Measurements from ENCODE around the gene SLC30A9. TPM values are rescaled to one million over a fixed set of nuclear protein-coding genes. Genes with fewer than 3 reads are reported as not detected.

Gene SLC30A9
- polyA plus RNA-seq, 2 of the 4 experiments (the other 2 are of a cell fraction), result 28.7 to 57.6 TPM

DNA sequence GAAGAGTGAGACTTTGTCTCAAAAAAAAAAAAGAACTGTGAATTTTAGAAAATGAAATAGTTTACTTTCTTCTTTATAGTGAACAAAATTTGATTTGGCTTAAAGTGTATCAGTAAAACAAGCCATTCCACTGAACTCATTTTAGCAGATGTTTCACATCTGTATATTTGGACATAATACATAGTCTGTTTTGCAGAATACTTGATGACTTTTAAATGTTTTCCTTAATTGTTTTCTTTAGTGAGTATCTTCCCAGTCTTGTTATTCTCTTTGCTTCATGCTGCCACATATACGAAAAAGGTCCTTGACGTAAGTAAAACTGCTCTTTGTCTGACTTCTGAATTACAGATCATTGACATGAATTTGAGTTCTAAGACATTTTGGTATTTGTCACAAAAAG lies 46.8 kb upstream of the SLC30A9 start:
- DNase-seq (ENCODE audit: low read depth in 1 of 2, low spot score in 1 of 2) (no peak), ATAC-seq (no peak), FAIRE-seq (no peak)
- Histone ChIP-seq H3K9me3 (no peaks in the 10 kb centered on the region), H3K4me2 (no peak overlapping the region), H3K4me3 (no peak overlapping the region), H3K27ac (no peak overlapping the region), H3K4me1 (peaks cover 6% of the 10 kb centered on the region; the same call in 2 of the 3 replicates)
- ChIA-PET CTCF (no interaction called here), POLR2A (no interaction called here)
- no peak for TF ChIP-seq HOXB13 (CRISPR knock-in tag; IDR thresholded peaks at IDR 0.05; ENCODE audit: low read depth)
- no peak for TF ChIP-seq TFCP2L1 (CRISPR knock-in tag; IDR thresholded peaks at IDR 0.05)
- TF ChIP-seq HES2 (IDR thresholded peaks at IDR 0.05), result no peak
- TF ChIP-seq PHF8 (IDR thresholded peaks at IDR 0.05; ENCODE audit: borderline replicate concordance, low read depth), result no peak
- TF ChIP-seq CHD2 (IDR thresholded peaks at IDR 0.05; ENCODE audit: low read length, partially characterized antibody), result no peak
- no peak for TF ChIP-seq JUN (IDR thresholded peaks at IDR 0.05)
- TF ChIP-seq MYC (IDR thresholded peaks at IDR 0.05; ENCODE audit: borderline replicate concordance, low read length), result no peak
- TF ChIP-seq SMC3 (IDR thresholded peaks at IDR 0.05), result no peak
- no peak for TF ChIP-seq PBX3 (IDR thresholded peaks at IDR 0.05)
- no peak for TF ChIP-seq EHMT2 (IDR thresholded peaks at IDR 0.05; ENCODE audit: low read depth)
- no peak for TF ChIP-seq FOXS1 (CRISPR knock-in tag; IDR thresholded peaks at IDR 0.05)
- no peak for TF ChIP-seq TP53 (CRISPR knock-in tag; IDR thresholded peaks at IDR 0.05)
- TF ChIP-seq POLR2AphosphoS2 (conservative IDR thresholded peaks at IDR 0.05; ENCODE audit: low read length), result no peak
- TF ChIP-seq, protein P1, sequence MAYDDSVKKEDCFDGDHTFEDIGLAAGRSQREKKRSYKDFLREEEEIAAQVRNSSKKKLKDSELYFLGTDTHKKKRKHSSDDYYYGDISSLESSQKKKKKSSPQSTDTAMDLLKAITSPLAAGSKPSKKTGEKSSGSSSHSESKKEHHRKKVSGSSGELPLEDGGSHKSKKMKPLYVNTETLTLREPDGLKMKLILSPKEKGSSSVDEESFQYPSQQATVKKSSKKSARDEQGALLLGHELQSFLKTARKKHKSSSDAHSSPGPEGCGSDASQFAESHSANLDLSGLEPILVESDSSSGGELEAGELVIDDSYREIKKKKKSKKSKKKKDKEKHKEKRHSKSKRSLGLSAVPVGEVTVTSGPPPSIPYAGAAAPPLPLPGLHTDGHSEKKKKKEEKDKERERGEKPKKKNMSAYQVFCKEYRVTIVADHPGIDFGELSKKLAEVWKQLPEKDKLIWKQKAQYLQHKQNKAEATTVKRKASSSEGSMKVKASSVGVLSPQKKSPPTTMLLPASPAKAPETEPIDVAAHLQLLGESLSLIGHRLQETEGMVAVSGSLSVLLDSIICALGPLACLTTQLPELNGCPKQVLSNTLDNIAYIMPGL (CRISPR knock-in tag; IDR thresholded peaks at IDR 0.05; ENCODE audit: borderline replicate concordance), result no peak
- 90% methylated on average over 2 of the region's 2 CpGs for WGBS (ENCODE audit: missing lambda C conversion rate)

- POLR2A ChIA-PET, result no interaction called here
- H3K27ac ChIP-seq, result no peak overlapping the region
- FAIRE-seq (no peak), ATAC-seq (no peak), DNase-seq (ENCODE audit: low read depth in 1 of 2, low spot score in 1 of 2) (no peak)
- TF ChIP-seq NFE2L2 (conservative IDR thresholded peaks at IDR 0.05; ENCODE audit: low read length) (no peak), ZSCAN20 (CRISPR knock-in tag; IDR thresholded peaks at IDR 0.05) (no peak), RFX5 (IDR thresholded peaks at IDR 0.05) (no peak), RARB (CRISPR knock-in tag; IDR thresholded peaks at IDR 0.05) (no peak), MAFK (IDR thresholded peaks at IDR 0.05; ENCODE audit: partially characterized antibody) (no peak), FOSL2 (IDR thresholded peaks at IDR 0.05) (no peak), FOSL2 (CRISPR knock-in tag; IDR thresholded peaks at IDR 0.05) (no peak), KDM5A (IDR thresholded peaks at IDR 0.05) (no peak), TFCP2L1 (CRISPR knock-in tag; IDR thresholded peaks at IDR 0.05) (no peak), EP300 (IDR thresholded peaks at IDR 0.05) (no peak)
- H3K4me3 ChIP-seq, result no peak overlapping the region
- peaks cover under 1% of the 10 kb centered on the region; the same call in 1 of the 3 replicates for H3K4me1 ChIP-seq
- CTCF ChIA-PET, result no interaction called here
- no peak overlapping the region for H3K4me2 ChIP-seq
- no peaks in the 10 kb centered on the region for H3K9me3 ChIP-seq
These were observed 46.2 kb upstream of the SLC30A9 start for GRCh38 chr4:41944089-41944488.

DNA sequence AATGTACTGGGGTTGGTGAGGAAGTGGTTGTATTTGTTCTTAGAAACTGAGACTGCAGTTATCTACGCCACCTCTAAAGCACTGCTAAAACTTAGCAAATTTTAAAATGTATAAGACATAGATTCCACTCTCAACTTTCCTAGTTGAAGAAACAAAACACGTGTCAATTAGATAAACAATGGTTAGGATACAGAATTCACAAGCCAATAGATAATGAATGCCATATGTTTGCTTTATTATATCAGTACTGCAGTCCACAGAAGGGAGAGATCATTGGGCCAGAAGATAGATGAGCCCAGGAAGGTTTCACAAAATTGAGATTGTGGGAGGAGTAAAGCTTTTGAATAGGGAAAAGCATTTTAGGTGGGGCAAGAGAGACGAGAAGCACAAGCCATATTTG lies 40.8 kb upstream of the SLC30A9 start:
- Histone ChIP-seq H3K9me3 (no peaks in the 10 kb centered on the region), H3K4me1 (no peaks in the 10 kb centered on the region), H3K4me2 (no peak overlapping the region), H3K4me3 (no peak overlapping the region), H3K27ac (no peak overlapping the region)
- 86% methylated on average over 3 of the region's 3 CpGs for WGBS (ENCODE audit: missing lambda C conversion rate)
- DNase-seq (ENCODE audit: low read depth in 1 of 2, low spot score in 1 of 2) (no peak), ATAC-seq (no peak), FAIRE-seq (no peak)
- CTCF ChIA-PET, result no interaction called here
- TF ChIP-seq, protein P2, sequence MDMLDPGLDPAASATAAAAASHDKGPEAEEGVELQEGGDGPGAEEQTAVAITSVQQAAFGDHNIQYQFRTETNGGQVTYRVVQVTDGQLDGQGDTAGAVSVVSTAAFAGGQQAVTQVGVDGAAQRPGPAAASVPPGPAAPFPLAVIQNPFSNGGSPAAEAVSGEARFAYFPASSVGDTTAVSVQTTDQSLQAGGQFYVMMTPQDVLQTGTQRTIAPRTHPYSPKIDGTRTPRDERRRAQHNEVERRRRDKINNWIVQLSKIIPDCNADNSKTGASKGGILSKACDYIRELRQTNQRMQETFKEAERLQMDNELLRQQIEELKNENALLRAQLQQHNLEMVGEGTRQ (IDR thresholded peaks at IDR 0.05), result no peak
- TF ChIP-seq CBX8 (IDR thresholded peaks at IDR 0.05) (no peak), EHMT2 (IDR thresholded peaks at IDR 0.05; ENCODE audit: low read depth) (no peak), KDM5A (IDR thresholded peaks at IDR 0.05) (no peak), MAFK (IDR thresholded peaks at IDR 0.05; ENCODE audit: partially characterized antibody) (no peak), POLR2AphosphoS2 (conservative IDR thresholded peaks at IDR 0.05; ENCODE audit: low read length) (no peak), TFCP2L1 (CRISPR knock-in tag; IDR thresholded peaks at IDR 0.05) (no peak), HEYL (CRISPR knock-in tag; IDR thresholded peaks at IDR 0.05) (no peak), ZSCAN20 (CRISPR knock-in tag; IDR thresholded peaks at IDR 0.05) (no peak), RCOR1 (IDR thresholded peaks at IDR 0.05; ENCODE audit: low read depth, low read length) (no peak), HOXA7 (CRISPR knock-in tag; IDR thresholded peaks at IDR 0.05) (no peak), ESRRA (IDR thresholded peaks at IDR 0.05; ENCODE audit: borderline replicate concordance, low read length) (no peak), RNF2 (IDR thresholded peaks at IDR 0.05; ENCODE audit: borderline replicate concordance, low read depth) (no peak), GATA3 (IDR thresholded peaks at IDR 0.05; ENCODE audit: borderline replicate concordance) (no peak), FOSL2 (IDR thresholded peaks at IDR 0.05) (no peak), FOSL2 (CRISPR knock-in tag; IDR thresholded peaks at IDR 0.05) (no peak), RARB (CRISPR knock-in tag; IDR thresholded peaks at IDR 0.05) (no peak), POLR2A (IDR thresholded peaks at IDR 0.05; ENCODE audit: low read length) (no peak), CBX2 (IDR thresholded peaks at IDR 0.05; ENCODE audit: borderline replicate concordance, low read depth) (no peak), FOXS1 (CRISPR knock-in tag; IDR thresholded peaks at IDR 0.05) (no peak)
- POLR2A ChIA-PET, result no interaction called here
